ENCODE data around the gene MTCL1.

Gene MTCL1

DNA sequence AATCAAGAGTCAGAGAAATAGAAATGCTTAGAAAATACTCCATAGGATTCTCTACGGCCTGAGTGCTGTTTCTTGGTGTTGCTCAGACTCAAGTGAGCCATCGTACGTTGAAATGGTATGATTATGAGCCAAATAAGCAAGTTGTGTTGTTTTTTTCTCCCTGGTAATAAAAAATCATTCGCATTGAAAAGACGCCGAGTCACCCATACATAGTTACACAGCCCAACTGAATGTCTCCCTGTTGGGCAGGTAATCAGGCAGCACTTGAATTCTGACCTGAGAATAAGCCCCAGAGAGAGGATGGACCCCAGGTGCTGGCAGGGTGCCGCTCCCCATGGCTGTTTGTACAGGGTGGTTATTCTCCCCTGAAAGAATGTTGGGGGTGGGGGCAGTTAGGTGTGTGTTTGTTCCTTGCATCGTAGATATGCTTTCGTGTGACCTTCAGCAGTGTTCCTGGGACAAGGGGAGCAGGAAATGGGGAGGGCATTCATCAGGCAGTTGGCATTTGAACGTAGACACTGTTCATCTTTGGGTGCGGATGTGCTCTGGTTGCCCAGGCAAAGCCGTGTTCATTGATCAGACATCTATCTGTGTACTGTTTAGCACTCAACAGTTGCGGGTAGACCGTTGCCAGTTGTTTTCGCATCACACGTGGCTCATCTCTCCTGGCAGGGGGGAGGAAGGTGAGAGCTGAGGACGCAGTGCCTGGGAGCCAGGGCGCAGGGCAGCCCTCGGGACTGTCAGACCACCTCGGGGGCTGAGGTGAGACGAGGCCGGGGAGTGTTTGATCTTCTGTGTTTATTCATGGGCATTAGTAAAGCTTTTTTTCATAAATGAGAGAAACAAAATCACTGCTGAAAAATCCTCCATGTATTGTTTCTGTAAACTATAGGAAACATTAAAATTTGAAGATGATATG lies 27.3 kb downstream of the MTCL1 start:
- no peak for ATAC-seq (ENCODE audit: low read depth)
- no peak overlapping the region for H3K27ac Mint-ChIP-seq

DNA sequence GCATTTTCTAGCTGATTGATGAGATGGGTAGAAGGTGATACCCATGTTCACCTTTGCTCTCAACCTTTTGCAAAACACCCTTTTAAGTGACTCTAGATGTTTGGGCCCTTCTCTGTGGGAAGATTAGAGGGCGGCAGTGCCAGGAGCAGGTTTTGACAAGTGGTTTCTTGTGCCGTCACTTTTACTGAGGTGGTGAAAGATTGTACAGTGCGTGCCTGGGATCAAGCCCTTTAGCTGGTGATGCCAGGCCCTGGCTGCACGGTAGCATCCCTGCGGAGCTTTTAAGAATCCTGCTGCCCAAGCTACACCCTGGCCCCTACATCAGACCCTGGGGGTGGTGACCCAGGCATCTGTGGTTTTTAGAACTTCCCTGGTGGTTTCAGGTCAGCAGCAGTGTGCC lies 29.1 kb downstream of the MTCL1 start:
- Mint-ChIP-seq H3K27me3 (no peaks in the 10 kb centered on the region), H3K4me1 (no peaks in the 10 kb centered on the region), H3K4me3 (no peak overlapping the region), H3K36me3 (peaks cover 2% of the 10 kb centered on the region), H3K27ac (no peak overlapping the region), H3K9me3 (no peaks in the 10 kb centered on the region)
- no peak for ATAC-seq (ENCODE audit: low read depth)
- DNase-seq (ENCODE audit: low spot score in 2 of 2), result no peak

More for the DNA sequence above, 27.3 kb downstream of the MTCL1 start:
- Mint-ChIP-seq H3K4me1 (peaks cover 2% of the 10 kb centered on the region), H3K27me3 (no peaks in the 10 kb centered on the region), H3K36me3 (no peaks in the 10 kb centered on the region), H3K9me3 (no peaks in the 10 kb centered on the region), H3K4me3 (no peak overlapping the region)
- DNase-seq (ENCODE audit: low spot score in 2 of 2), result no peak

DNA sequence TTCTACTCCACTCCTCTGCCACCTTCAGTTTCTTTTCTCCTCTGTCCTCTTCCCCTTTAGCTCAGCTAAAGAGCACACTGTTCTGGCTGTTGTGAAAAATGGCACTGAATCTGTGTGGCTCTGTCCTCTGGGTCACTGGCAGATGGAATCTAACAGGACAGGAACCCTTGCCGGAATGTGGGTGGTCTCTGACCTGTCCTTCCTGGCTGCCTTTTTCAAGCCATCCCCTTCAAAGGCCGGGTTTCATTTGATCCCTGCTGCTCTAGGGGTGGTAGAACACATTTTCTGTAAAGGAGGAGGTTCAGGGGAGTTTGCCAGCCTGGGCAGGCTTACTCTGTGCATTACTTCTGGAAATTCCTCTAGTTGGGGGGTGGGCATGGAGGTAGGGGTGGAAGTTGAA lies 29.9 kb downstream of the MTCL1 start:
- no peaks in the 10 kb centered on the region for H3K27me3 Mint-ChIP-seq
- H3K4me3 Mint-ChIP-seq, result no peak overlapping the region
- H3K36me3 Mint-ChIP-seq, result peaks cover 2% of the 10 kb centered on the region
- H3K27ac Mint-ChIP-seq, result no peak overlapping the region
- H3K9me3 Mint-ChIP-seq, result no peaks in the 10 kb centered on the region
- DNase-seq (ENCODE audit: low spot score in 2 of 2) (no peak), ATAC-seq (ENCODE audit: low read depth) (no peak)
- H3K4me1 Mint-ChIP-seq, result no peaks in the 10 kb centered on the region

DNA sequence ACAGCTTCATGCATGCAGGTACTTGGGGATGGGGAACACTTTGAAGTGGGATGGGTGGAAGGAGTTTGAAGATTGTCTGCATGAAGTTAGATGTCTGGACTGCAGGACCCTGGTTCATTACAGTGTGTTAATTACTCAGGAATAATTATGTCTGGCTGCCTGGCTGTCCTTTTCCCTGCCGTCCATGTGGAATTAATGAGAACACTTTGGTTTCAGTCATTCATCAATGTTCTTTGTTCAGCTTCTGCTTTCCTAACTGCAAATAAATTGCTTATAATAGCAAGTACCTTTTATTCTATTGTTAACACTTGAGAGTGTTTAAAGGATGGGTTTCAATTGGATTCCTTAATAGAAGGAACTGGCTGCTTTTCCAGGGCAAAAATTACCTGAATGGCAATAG lies 35.8 kb downstream of the MTCL1 start:
- H3K36me3 Mint-ChIP-seq, result peaks cover 5% of the 10 kb centered on the region
- ATAC-seq (ENCODE audit: low read depth) (no peak), DNase-seq (ENCODE audit: low spot score in 2 of 2) (no peak)
- H3K4me3 Mint-ChIP-seq, result no peak overlapping the region
- peaks cover 5% of the 10 kb centered on the region for H3K9me3 Mint-ChIP-seq
- H3K4me1 Mint-ChIP-seq, result peaks cover 3% of the 10 kb centered on the region
- H3K27ac Mint-ChIP-seq, result no peak overlapping the region
- H3K27me3 Mint-ChIP-seq, result no peaks in the 10 kb centered on the region

DNA sequence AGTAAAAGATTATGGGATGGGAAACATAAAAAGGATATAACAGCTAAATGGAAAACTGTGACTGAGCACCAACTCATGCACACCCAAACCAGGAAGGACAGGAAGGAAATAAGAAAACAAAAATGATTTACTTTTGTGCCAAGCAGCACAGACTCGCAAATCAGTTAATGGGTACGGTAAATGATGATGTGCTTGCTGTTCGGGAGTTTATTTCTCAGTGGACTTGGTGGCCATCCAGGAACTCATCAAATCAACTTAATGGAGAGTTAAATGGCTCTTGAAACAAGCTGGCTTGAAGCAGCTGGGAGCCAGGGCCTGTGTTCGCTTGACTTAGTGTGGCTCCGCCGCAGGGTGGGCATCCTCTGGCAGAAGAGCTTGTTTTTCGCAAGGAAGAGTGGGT lies 36.2 kb downstream of the MTCL1 start:
- H3K4me1 Mint-ChIP-seq, result peaks cover 3% of the 10 kb centered on the region
- H3K27ac Mint-ChIP-seq, result no peak overlapping the region
- no peak for ATAC-seq (ENCODE audit: low read depth)
- H3K4me3 Mint-ChIP-seq, result no peak overlapping the region
- H3K9me3 Mint-ChIP-seq, result peaks cover 5% of the 10 kb centered on the region
- H3K27me3 Mint-ChIP-seq, result no peaks in the 10 kb centered on the region
- H3K36me3 Mint-ChIP-seq, result peaks cover 5% of the 10 kb centered on the region
- no peak for DNase-seq (ENCODE audit: low spot score in 2 of 2)

DNA sequence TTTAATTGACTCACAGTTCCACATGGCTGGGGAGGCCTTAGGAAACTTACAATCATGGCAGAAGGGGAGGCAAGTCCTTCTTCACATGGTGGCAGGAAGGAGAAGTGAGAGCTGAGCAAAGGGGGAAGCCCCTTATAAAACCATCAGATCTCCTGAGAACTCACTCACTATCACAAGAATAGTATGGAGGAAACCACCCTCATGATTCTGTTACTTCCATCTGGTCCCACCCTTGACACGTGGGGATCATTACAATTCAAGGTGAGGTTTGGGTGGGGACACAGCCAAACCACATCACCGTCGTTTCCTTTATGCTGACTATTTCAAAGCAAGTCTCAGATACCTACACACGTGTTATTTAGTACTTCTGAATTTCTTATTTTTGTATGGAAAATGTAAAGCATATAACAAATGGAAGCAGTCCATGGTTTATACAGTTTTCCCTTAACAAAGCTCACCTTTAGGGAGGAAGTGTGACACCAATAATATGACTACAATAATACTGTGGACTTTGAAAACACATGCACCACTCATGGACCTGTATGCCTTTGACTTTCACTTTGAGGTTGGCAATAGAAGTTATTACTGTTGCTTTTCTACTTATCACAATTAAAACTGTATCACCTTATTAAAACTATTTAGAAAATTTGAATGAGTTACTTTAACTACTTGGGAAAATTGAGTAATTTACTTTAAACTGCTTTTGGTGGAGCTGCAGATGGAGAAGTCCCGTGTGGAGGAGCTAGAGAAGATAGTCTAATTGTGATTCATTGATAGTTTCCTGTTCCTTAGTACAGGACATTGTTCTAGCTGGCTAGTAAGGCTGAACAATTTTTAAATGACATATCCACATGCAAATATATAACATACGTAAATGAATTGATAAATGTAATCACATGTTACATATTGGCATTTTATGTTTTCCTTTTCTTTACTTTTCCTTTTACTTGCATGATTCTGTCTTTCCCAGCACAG lies 37.3 kb downstream of the MTCL1 start:
- peak; percentile 83 for ATAC-seq (ENCODE audit: low read depth)
- peaks cover 5% of the 10 kb centered on the region for H3K36me3 Mint-ChIP-seq
- H3K27ac Mint-ChIP-seq, result peak overlapping the region; percentile 60
- no peak overlapping the region for H3K4me3 Mint-ChIP-seq
- peaks cover 5% of the 10 kb centered on the region for H3K9me3 Mint-ChIP-seq
- DNase-seq (ENCODE audit: low spot score in 2 of 2), result peak in 1 of 2 donors; percentile 12
- no peaks in the 10 kb centered on the region for H3K27me3 Mint-ChIP-seq
- peaks cover 3% of the 10 kb centered on the region for H3K4me1 Mint-ChIP-seq

DNA sequence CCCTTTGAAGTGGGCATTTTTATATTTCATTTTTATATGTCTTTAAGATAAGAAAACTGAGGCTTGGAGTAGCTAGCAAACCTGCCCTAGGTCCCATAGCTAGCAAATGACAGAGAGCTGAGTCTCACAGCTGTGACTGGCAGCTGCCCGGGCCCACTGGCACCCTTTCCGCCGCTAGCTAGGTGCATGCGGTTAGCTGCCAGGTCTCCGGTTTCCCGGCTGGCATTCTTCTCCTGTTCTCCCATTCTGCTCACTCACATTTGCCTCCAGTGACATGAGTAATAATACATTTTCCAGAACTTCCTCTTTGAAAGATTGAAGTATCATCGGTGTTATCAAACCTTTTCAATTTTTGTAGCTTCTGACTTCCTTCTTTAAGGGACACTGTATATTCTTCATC lies 38.7 kb downstream of the MTCL1 start:
- no peak for DNase-seq (ENCODE audit: low spot score in 2 of 2)
- peaks cover 3% of the 10 kb centered on the region for H3K4me1 Mint-ChIP-seq
- H3K27me3 Mint-ChIP-seq, result no peaks in the 10 kb centered on the region
- ATAC-seq (ENCODE audit: low read depth), result no peak
- H3K27ac Mint-ChIP-seq, result no peak overlapping the region
- no peak overlapping the region for H3K4me3 Mint-ChIP-seq
- H3K9me3 Mint-ChIP-seq, result peaks cover 5% of the 10 kb centered on the region
- peaks cover 5% of the 10 kb centered on the region for H3K36me3 Mint-ChIP-seq

DNA sequence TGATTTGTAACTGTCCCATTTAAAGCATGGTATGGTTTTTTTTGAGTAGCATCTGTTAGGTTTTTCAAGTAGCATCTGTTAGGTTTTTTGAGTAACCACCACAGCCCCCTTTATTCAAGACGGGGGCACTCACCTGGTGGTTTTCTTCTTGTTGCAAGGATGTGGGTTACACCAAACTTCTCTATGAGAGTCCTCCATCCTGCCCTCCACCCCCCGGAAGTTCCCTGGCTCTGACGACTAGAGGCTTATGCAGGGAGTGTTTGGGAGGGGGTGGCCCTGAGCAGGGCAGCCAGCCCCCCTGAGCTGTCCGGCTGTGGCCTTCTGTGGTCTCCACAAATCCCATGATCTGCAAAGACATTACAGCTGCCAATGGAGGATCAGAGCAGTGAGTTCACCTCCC lies 39.3 kb downstream of the MTCL1 start:
- no peak for DNase-seq (ENCODE audit: low spot score in 2 of 2)
- Mint-ChIP-seq H3K4me3 (no peak overlapping the region), H3K27ac (no peak overlapping the region), H3K27me3 (no peaks in the 10 kb centered on the region), H3K4me1 (peaks cover 3% of the 10 kb centered on the region), H3K9me3 (peaks cover 5% of the 10 kb centered on the region), H3K36me3 (peaks cover 4% of the 10 kb centered on the region)
- no peak for ATAC-seq (ENCODE audit: low read depth)

DNA sequence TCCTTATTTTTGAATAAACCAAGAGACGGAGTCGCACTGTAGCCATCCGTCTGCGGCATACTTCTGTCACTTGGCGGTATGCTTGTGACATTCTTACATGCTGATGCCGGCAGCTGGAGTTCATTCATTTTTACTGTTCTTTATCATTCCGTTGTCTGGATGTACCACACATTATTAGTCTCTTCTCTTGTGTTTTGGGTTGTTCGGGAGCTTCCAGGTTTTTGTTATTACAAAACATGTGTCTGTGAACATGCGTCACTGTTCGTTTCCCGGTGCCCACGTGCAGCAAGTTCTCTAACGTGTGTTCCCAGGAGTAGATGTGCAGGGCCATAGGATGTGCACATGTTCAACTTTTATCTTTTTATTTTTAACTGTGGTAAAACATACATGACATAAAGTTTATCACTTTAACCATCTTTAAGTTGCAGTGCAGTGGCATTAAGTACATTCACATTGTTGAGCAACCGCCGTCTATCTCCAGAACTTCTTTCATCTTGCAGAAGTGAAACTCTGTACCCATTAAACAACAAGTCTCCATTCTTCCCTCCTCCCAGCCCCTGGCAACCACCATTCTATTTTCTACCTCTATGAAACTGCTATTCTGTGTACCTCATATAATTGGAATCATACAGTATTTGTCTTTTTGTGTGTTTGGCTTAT lies 40.1 kb downstream of the MTCL1 start:
- peaks cover 4% of the 10 kb centered on the region for H3K36me3 Mint-ChIP-seq
- H3K27ac Mint-ChIP-seq, result no peak overlapping the region
- no peaks in the 10 kb centered on the region for H3K27me3 Mint-ChIP-seq
- H3K9me3 Mint-ChIP-seq, result peaks cover 5% of the 10 kb centered on the region
- H3K4me3 Mint-ChIP-seq, result no peak overlapping the region
- no peak for ATAC-seq (ENCODE audit: low read depth)
- no peak for DNase-seq (ENCODE audit: low spot score in 2 of 2)
- peaks cover 3% of the 10 kb centered on the region for H3K4me1 Mint-ChIP-seq

DNA sequence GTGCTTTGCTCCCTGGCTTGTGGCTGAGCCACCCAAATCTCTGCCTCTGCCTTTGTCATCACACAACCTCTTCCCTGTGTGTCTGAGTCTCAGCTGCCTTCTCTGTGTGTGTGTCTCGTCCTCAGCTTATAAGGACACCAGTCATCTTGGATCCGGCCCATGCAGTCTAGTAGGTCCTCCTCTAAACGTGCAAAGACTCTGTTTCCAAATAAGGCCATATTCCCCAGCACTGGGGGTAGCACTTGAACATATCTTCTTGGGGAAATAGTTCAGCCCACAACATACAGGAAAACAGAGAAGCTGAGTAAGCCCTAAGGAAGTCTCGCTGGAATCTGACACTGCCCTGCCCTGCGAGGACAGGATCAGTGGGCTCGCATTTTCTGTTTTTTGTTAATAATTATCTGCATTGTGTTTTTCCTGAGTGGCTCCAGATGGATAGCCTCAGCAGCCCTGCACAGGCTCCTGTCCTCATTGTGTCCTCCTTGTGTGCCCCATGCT lies 42.1 kb downstream of the MTCL1 start:
- Mint-ChIP-seq H3K9me3 (peaks cover 2% of the 10 kb centered on the region), H3K27me3 (no peaks in the 10 kb centered on the region), H3K4me1 (peaks cover 3% of the 10 kb centered on the region), H3K4me3 (no peak overlapping the region), H3K36me3 (peaks cover 2% of the 10 kb centered on the region), H3K27ac (no peak overlapping the region)
- ATAC-seq (ENCODE audit: low read depth) (no peak), DNase-seq (ENCODE audit: low spot score in 2 of 2) (no peak)

DNA sequence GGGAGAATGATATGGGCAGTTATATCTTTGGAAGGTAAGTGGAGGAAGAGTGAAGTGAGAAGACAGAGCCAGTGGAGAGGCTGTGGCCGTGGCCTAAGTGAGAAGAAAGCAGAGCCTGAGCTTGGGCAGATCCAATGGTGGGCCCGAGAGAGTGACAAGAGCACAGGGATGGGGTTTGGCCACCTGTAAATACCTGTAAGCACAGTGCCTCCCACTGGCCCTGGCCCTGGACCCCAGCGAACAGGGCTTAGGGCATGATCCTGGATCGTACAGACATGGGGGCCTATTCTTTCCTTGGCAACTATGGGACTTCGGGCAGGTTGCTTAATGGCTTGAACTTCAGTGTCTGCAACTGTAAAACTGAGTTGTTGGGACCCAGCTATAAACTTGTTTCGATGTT lies 44.1 kb downstream of the MTCL1 start:
- H3K36me3 Mint-ChIP-seq, result peaks cover 3% of the 10 kb centered on the region
- no peak for DNase-seq (ENCODE audit: low spot score in 2 of 2)
- no peaks in the 10 kb centered on the region for H3K27me3 Mint-ChIP-seq
- ATAC-seq (ENCODE audit: low read depth), result no peak
- H3K27ac Mint-ChIP-seq, result no peak overlapping the region
- peaks cover 6% of the 10 kb centered on the region for H3K4me1 Mint-ChIP-seq
- H3K4me3 Mint-ChIP-seq, result no peak overlapping the region
- H3K9me3 Mint-ChIP-seq, result no peaks in the 10 kb centered on the region

DNA sequence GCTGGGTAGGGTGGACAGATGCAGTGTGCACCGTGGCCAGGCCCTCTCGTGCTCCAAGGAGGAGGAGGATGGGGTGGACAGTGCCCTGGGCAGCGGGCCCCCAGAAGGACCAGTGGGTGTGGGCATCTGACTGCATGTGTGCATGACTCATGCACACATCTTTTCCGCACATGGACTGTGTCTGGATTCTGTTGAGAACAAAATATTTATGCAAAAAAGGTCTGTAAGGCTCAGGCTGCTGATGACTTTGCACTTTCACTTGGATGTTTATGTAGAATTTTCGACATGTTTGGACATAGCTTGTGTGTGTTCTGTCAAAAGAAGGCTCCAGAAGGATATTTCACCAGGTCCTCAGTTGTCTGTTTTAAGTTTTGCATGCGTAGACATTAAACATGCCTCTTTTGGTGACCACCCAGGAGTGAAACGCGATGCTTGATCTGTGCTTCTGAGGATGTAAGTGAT lies 45.6 kb downstream of the MTCL1 start:
- DNase-seq (ENCODE audit: low spot score in 2 of 2) (no peak), ATAC-seq (ENCODE audit: low read depth) (no peak)
- peaks cover 16% of the 10 kb centered on the region for H3K4me1 Mint-ChIP-seq
- no peaks in the 10 kb centered on the region for H3K27me3 Mint-ChIP-seq
- peaks cover 3% of the 10 kb centered on the region for H3K36me3 Mint-ChIP-seq
- H3K27ac Mint-ChIP-seq, result no peak overlapping the region
- H3K9me3 Mint-ChIP-seq, result no peaks in the 10 kb centered on the region
- H3K4me3 Mint-ChIP-seq, result no peak overlapping the region

DNA sequence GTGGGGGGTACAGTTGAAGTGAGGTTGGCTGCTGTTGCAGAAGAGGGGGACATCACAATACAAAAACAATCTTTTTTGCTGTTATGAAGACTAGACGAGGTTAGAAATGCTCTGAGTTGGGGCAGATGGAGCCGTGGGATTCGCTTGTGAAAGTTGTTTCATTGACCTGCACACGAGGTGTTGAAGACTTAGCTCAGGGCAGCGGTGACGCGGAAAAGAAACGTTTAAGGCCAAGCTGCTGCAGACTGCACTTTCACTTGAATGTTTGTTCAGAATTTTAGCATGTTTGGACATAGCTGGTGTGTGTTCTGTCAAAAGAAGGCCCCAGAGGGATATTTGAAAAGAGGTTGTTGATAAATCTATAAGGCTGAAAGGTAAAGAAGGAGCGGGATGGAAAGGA lies 46.3 kb downstream of the MTCL1 start:
- DNase-seq (ENCODE audit: low spot score in 2 of 2) (no peak), ATAC-seq (ENCODE audit: low read depth) (no peak)
- Mint-ChIP-seq H3K9me3 (no peaks in the 10 kb centered on the region), H3K27me3 (no peaks in the 10 kb centered on the region), H3K4me3 (no peak overlapping the region), H3K27ac (no peak overlapping the region), H3K36me3 (peaks cover 3% of the 10 kb centered on the region), H3K4me1 (peaks cover 21% of the 10 kb centered on the region)

Measured in memory B cell (primary cell).